Vagina (tissue), 2 donors: ENCODE measurements around the gene SHF. TPM values are rescaled to one million over a fixed set of nuclear protein-coding genes. Genes with fewer than 3 reads are reported as not detected.

Experiments
- DNase-seq, 2 donors: peaks; one replicate each; pipeline ENCODE4 v3.0.0-alpha.2; 2017; ENCODE audit errors: extremely low spot score in 2 of 2
- H3K27ac ChIP-seq: fragments of 200-600 bp; sonication (generic); one replicate; pipeline ENCODE4 v1.5.1; 2019
- H3K27me3 ChIP-seq: fragments of 200-600 bp; sonication (generic); one replicate; pipeline ENCODE4 v1.5.1; 2019
- H3K36me3 ChIP-seq, 2 donors: fragments of 200-600 bp; sonication (generic); one replicate each; pipeline ENCODE4 v1.5.1; 2017 to 2019
- H3K4me1 ChIP-seq: fragments of 200-600 bp; sonication (generic); one replicate; pipeline ENCODE4 v1.5.1; 2019
- H3K4me3 ChIP-seq, 2 donors: fragments of 200-600 bp; sonication (generic); 1 replicate in 1 of 2; 2 replicates in 1 of 2; pipeline ENCODE4 v1.5.1; 2016 to 2019
- H3K9me3 ChIP-seq: fragments of 200-600 bp; sonication (generic); one replicate; pipeline ENCODE4 v1.5.1; 2019
- CTCF ChIP-seq, 3 experiments: fragments of 450-650 bp in 2 of 3; fragments of 200-600 bp in 1 of 3; sonication (generic) in 1 of 3; IDR thresholded peaks; one replicate each; pipeline ENCODE4 v1.5.1; 2017 to 2019; ENCODE audit warnings: antibody characterized with exemption in 3 of 3, mild to moderate bottlenecking in 2 of 3, moderate library complexity in 2 of 3
- POLR2A ChIP-seq, 2 donors: fragments of 450-650 bp; IDR thresholded peaks; one replicate each; pipeline ENCODE4 v1.6.1; 2017; ENCODE audit warnings: antibody characterized with exemption in 2 of 2, mild to moderate bottlenecking in 2 of 2, moderate library complexity in 2 of 2
- POLR2AphosphoS5 ChIP-seq, 2 donors: sonication (generic); formaldehyde crosslinking; IDR thresholded peaks; one replicate each; pipeline ENCODE4 v1.9.0; 2017; ENCODE audit warnings: antibody characterized with exemption in 2 of 2, mild to moderate bottlenecking in 2 of 2, low read depth in 1 of 2; ENCODE audit not compliant: insufficient read depth in 1 of 2
- intact Hi-C: fragments of 100-400 bp; cut with DNase I; formaldehyde crosslinking; loops from one replicate; pipeline ENCODE4 v1.15.1; 2023
- total RNA-seq: library from RNA; depleted of rRNA; stranded (reverse); fragments of >200 nt; gene quantifications from one replicate; pipeline ENCODE4 v1.2.3, GENCODE V29; 2016

Gene SHF
- total RNA-seq, 1 donor from 2014 or later = 15.0 TPM

- Histone ChIP-seq H3K27ac (no peak overlapping the region), H3K36me3 (no peaks in the 10 kb centered on the region), H3K4me3 (no peak overlapping the region), H3K27me3 (no peaks in the 10 kb centered on the region), H3K9me3 (no peaks in the 10 kb centered on the region), H3K4me1 (no peaks in the 10 kb centered on the region)
- no peak for DNase-seq
- no peak for TF ChIP-seq CTCF (IDR thresholded peaks at IDR 0.05)
- no peak for TF ChIP-seq POLR2AphosphoS5 (IDR thresholded peaks at IDR 0.05; ENCODE audit: insufficient read depth in 1 of 2, low read depth in 1 of 2)
- TF ChIP-seq POLR2A (IDR thresholded peaks at IDR 0.05) = no peak
- intact Hi-C loops = no loop called here
Measured at GRCh38 chr15:45230245-45230965, 42.6 kb upstream of the SHF start.

GRCh38 chr15:45228931-45229330, 41.2 kb upstream of the SHF start:
- TF ChIP-seq POLR2AphosphoS5 (IDR thresholded peaks at IDR 0.05; ENCODE audit: insufficient read depth in 1 of 2, low read depth in 1 of 2) = no peak
- no peak for TF ChIP-seq POLR2A (IDR thresholded peaks at IDR 0.05)
- TF ChIP-seq CTCF (IDR thresholded peaks at IDR 0.05) = no peak
- no peak overlapping the region for H3K27ac ChIP-seq
- intact Hi-C loops = no loop called here
- no peak for DNase-seq
- no peaks in the 10 kb centered on the region for H3K27me3 ChIP-seq
- H3K9me3 ChIP-seq = no peaks in the 10 kb centered on the region
- H3K4me3 ChIP-seq = no peak overlapping the region
- no peaks in the 10 kb centered on the region for H3K4me1 ChIP-seq
- H3K36me3 ChIP-seq = no peaks in the 10 kb centered on the region

GRCh38 chr15:45225506-45226273, 37.9 kb upstream of the SHF start:
- H3K36me3 ChIP-seq = no peaks in the 10 kb centered on the region
- no peaks in the 10 kb centered on the region for H3K4me1 ChIP-seq
- no peaks in the 10 kb centered on the region for H3K27me3 ChIP-seq
- H3K27ac ChIP-seq = no peak overlapping the region
- H3K9me3 ChIP-seq = no peaks in the 10 kb centered on the region
- no peak for DNase-seq
- intact Hi-C loops = no loop called here
- TF ChIP-seq POLR2A (IDR thresholded peaks at IDR 0.05) (no peak), CTCF (IDR thresholded peaks at IDR 0.05) (no peak), POLR2AphosphoS5 (IDR thresholded peaks at IDR 0.05; ENCODE audit: insufficient read depth in 1 of 2, low read depth in 1 of 2) (no peak)
- H3K4me3 ChIP-seq = no peak overlapping the region

DNA sequence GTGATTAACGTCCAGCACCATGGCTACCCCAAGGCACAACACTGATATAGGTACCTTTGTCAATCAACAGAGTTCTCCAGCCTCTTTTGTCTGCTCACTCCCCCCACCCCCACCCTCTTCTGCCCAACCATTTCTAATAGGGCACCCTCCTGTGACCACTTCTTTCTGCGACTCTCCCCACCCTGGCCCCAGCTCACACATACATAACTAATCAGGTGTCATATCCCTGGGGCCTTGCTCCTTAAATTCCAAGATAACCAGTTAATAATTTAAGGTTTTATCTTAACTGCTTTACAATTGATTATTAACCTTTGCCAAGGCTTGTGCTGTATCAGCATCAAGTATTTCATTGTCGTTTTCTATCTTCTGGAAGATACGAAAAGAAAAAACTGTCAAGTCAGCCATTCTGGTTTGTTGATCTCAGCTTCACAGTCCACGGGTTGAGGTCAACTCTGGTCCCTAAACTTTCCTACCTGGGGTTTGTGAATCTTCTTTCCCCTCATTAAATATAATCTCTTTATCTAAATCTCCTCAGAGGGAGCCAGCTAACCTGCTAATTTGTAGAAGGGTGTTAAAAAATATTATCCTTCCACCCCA, 37.0 kb upstream of the SHF start:
- no peak overlapping the region for H3K27ac ChIP-seq
- no peaks in the 10 kb centered on the region for H3K27me3 ChIP-seq
- intact Hi-C loops = no loop called here
- TF ChIP-seq CTCF (IDR thresholded peaks at IDR 0.05) (no peak), POLR2A (IDR thresholded peaks at IDR 0.05) (no peak), POLR2AphosphoS5 (IDR thresholded peaks at IDR 0.05; ENCODE audit: insufficient read depth in 1 of 2, low read depth in 1 of 2) (no peak)
- no peak overlapping the region for H3K4me3 ChIP-seq
- no peaks in the 10 kb centered on the region for H3K36me3 ChIP-seq
- no peaks in the 10 kb centered on the region for H3K9me3 ChIP-seq
- no peak for DNase-seq
- no peaks in the 10 kb centered on the region for H3K4me1 ChIP-seq
